Measurements from ENCODE around the gene ZNF518A. TPM values are rescaled to one million over a fixed set of nuclear protein-coding genes. Genes with fewer than 3 reads are reported as not detected.
"Not testable (repeated sequence)": the region's sequence is repeated elsewhere in the genome, so short reads cannot be mapped to it uniquely, and the experiment has no call there.

ZNF518A gene
- total RNA-seq, 1 experiment from 2014 or later, result 7.3 TPM

DNA sequence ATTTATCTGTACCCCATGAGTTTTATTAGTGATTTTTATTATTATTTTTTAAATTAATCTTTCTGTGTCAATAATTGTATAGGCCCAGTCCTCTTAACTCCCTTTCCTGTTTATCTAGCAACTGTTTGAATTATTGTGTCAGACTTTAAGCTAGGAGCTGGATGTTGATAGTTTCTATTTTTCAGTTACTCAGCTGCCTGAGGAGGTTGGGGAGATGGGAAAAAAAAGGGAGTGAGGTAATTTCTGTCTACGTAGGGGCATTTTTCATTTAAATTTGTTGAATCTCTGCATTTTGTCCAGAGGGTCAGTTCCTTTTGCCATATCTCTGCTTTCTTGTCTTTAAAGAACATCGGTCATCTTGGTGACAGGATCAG, 5.0 kb upstream of the ZNF518A start:
- in situ Hi-C loops (cut with HindIII; ENCODE audit: low pct_unique_long_range_greater_than_20kb, low sequenced_read_pairs), result no loop called here

DNA sequence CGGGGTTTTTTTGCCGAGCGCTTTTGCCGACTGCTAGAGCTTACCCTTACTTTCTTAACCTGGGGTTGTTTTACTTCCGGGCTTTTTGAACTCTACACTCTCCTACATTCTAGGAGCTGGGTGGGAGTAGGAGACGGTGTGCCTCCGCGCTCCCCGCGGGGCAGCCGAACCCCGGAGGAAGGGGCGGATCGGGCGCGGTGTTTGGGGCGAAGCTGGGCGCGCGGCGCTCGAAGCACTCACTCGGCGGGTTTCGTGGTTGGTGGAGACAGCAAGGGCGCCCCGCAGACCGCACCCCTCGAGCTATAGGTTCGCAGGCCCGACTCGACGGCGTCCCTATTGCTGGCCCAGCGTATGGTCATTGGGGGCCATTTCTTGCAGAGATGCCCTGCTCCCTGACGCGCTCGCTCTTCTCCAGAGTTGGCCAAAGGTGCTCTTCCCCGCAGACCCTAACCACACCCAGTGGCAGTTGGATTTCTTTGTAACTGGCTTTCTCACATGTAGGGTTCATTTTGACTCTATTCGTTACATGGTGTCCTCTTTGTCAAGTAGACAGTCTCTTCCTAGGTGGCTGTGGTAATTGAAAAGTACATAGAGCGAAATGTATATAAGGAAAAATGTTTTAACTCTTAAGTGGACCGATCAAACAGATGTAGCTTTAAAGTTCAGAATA, 364 bp downstream of the ZNF518A start:
- in situ Hi-C loops (cut with HindIII; ENCODE audit: low pct_unique_long_range_greater_than_20kb, low sequenced_read_pairs), result no loop called here
- DNase-seq (ENCODE audit: low read depth), result no peak

More for the DNA sequence above, 5.0 kb upstream of the ZNF518A start:
- no peak for DNase-seq (ENCODE audit: low read depth)

DNA sequence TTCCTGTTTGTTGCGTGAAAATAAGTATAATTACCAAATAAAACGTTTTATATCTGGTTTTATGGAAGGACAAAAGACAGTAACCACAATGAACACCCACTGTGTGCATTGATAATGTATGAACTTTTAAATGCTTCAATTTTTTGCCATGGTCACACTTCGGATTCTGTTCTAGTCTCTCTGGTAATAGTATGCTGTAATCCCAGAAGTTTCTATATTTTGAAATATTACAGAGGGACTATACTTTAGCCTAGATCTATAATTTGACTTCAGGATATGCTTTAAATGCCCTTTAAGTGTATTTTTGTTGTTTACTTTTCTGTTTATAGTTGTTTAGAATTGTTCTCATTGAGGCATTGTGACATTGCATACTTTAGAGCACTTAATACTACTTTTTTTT, 1.5 kb downstream of the ZNF518A start:
- in situ Hi-C loops (cut with HindIII; ENCODE audit: low pct_unique_long_range_greater_than_20kb, low sequenced_read_pairs), result no loop called here
- DNase-seq (ENCODE audit: low read depth), result no peak

DNA sequence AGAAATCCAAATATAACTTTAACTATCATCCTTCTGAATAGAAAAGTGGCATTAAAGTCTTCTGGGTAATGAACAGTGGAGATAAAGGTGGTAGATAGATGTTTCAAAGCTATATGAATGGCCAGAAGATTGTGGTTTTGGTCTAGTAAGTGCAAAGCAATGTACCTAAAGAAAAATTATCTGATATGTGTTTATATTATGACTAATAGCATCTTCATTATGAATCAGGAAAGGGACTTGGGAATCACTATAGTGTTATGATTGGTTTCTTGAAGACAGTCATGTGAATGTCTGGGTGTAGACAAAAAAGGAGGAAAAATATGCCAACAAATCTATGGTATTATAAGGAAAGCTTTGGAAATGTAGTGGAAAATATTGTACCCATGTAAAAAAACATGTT, 3.0 kb downstream of the ZNF518A start:
- in situ Hi-C loops (cut with HindIII; ENCODE audit: low pct_unique_long_range_greater_than_20kb, low sequenced_read_pairs), result no loop called here

GRCh38 chr10:96136810-96137209, 6.7 kb downstream of the ZNF518A start:
- DNase-seq (ENCODE audit: low read depth), result no peak
- in situ Hi-C loops (cut with HindIII; ENCODE audit: low pct_unique_long_range_greater_than_20kb, low sequenced_read_pairs), result no loop called here

More for the DNA sequence above, 3.0 kb downstream of the ZNF518A start:
- DNase-seq (ENCODE audit: low read depth), result no peak

DNA sequence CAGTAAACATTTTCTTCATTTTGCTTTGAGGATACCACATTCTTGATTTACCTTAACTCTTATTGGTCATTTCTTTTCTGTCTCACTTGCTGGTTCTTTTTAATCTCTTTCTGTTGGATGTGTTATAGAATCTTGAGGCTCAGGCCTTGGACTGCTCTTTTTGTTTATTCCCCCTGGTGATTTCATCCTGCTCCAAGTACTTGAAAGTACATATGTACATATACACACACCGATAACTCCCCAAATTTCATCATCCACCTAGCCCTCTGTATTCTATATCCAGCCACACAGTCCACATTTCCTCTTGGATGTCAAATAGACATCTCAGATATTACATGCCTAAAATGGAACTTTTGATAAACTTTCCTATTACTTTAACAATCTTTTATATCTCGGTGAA, 7.5 kb downstream of the ZNF518A start:
- in situ Hi-C loops (cut with HindIII; ENCODE audit: low pct_unique_long_range_greater_than_20kb, low sequenced_read_pairs), result no loop called here
- no peak for DNase-seq (ENCODE audit: low read depth)

DNA sequence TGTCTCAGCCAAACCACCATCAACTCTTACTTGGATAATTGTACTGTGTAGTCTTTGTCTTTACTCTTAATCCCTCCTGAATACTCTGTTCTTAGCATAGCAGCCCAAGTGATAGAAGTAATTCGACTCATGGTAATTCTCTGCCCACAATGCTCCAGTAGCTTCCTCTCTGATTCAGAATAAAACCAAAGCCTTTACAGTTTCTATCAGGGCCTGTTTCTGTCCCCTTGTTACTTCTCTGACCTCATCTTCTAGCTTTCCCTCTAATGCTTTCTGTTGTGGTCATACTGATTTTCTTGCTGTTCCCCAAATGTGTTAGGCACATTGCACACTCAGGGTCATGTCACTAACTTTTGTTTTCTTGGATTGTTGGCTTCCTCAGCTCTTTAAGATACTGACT, 8.0 kb downstream of the ZNF518A start:
- in situ Hi-C loops (cut with HindIII; ENCODE audit: low pct_unique_long_range_greater_than_20kb, low sequenced_read_pairs), result no loop called here
- no peak for DNase-seq (ENCODE audit: low read depth)

- in situ Hi-C loops (cut with HindIII; ENCODE audit: low pct_unique_long_range_greater_than_20kb, low sequenced_read_pairs), result no loop called here
Measured at GRCh38 chr10:96152437-96152836, 22.3 kb downstream of the ZNF518A start.

DNA sequence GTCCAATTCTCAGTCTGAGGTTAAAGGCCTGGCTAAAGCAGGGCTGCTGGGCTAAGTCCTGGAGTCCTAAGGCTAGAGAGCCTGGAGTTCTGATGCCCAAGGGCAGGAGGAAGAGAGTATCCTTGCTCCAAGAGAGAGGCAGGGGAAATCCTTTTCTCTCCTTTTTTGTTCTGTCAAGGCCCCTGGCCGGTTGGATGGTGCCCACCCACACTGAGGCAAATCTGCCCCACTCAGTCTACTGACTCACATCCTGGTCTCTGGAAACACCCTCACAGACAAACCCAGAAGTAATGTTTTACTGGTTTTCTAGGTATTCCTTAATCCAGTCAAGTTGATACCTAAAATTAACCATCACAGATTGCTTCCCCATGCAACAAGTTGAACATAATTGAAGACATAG, 23.0 kb downstream of the ZNF518A start:
- in situ Hi-C loops (cut with HindIII; ENCODE audit: low pct_unique_long_range_greater_than_20kb, low sequenced_read_pairs), result no loop called here
- no peak for DNase-seq (ENCODE audit: low read depth)

More at GRCh38 chr10:96152437-96152836, 22.3 kb downstream of the ZNF518A start:
- no peak for DNase-seq (ENCODE audit: low read depth)

- no peak for DNase-seq (ENCODE audit: low read depth)
- in situ Hi-C loops (cut with HindIII; ENCODE audit: low pct_unique_long_range_greater_than_20kb, low sequenced_read_pairs), result no loop called here
Measured at GRCh38 chr10:96165726-96166125, 35.6 kb downstream of the ZNF518A start.

GRCh38 chr10:96168546-96168945, 38.4 kb downstream of the ZNF518A start:
- no peak for DNase-seq (ENCODE audit: low read depth)
- in situ Hi-C loops (cut with HindIII; ENCODE audit: low pct_unique_long_range_greater_than_20kb, low sequenced_read_pairs), result no loop called here

DNA sequence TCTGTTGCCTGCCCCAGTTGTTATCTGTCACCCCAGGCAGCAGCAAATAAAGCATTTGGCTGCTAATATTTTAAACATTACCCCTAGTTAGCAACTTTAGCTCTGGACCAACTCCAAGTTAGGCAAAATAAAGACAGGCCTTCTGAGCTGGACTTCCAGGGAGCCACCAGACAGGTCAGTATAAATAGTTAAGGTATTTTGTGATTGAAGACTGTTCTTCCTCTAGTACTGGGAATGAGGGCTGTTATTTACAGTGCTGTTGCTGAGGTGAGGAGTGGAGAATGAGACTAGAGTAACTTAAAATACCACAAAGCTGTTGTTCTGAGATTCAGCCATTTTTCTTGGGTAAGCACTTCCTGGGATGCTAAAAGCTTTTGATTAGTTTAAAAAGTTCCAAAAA, 40.1 kb downstream of the ZNF518A start:
- in situ Hi-C loops (cut with HindIII; ENCODE audit: low pct_unique_long_range_greater_than_20kb, low sequenced_read_pairs), result no loop called here

GRCh38 chr10:96172666-96173065, 42.6 kb downstream of the ZNF518A start:
- DNase-seq (ENCODE audit: low read depth), result no peak
- in situ Hi-C loops (cut with HindIII; ENCODE audit: low pct_unique_long_range_greater_than_20kb, low sequenced_read_pairs), result no loop called here

More for the DNA sequence above, 40.1 kb downstream of the ZNF518A start:
- no peak for DNase-seq (ENCODE audit: low read depth)

GRCh38 chr10:96176985-96177384, 46.9 kb downstream of the ZNF518A start:
- no peak for DNase-seq (ENCODE audit: low read depth)
- in situ Hi-C loops (cut with HindIII; ENCODE audit: low pct_unique_long_range_greater_than_20kb, low sequenced_read_pairs), result no loop called here

DNA sequence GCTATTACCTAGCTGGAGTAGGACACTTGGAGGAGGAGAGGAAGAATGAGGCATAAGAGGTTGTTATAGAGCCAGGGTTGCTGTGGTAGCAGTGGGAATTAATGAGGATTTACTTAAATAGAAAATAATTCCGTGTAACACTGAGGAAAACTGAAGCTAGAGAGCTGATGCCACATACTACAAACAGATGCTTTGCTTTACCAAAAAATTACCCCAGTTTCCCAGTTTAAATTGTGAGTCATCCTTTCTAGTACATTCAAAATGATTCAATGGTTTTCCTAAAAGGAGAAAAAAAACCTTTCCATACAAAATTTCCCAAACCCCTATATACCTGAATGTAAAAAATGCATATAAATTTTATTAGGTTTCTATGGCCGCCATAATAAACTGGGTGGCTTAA, 58.3 kb downstream of the ZNF518A start:
- DNase-seq (ENCODE audit: low read depth), result no peak
- in situ Hi-C loops (cut with HindIII; ENCODE audit: low pct_unique_long_range_greater_than_20kb, low sequenced_read_pairs), result no loop called here

GRCh38 chr10:96188916-96189315, 58.8 kb downstream of the ZNF518A start:
- in situ Hi-C loops (cut with HindIII; ENCODE audit: low pct_unique_long_range_greater_than_20kb, low sequenced_read_pairs), result no loop called here
- DNase-seq (ENCODE audit: low read depth), result no peak

- in situ Hi-C loops (cut with HindIII; ENCODE audit: low pct_unique_long_range_greater_than_20kb, low sequenced_read_pairs); DNase-seq (ENCODE audit: low read depth): not testable (repeated sequence)
Measured at GRCh38 chr10:96189505-96189904, 59.4 kb downstream of the ZNF518A start.

DNA sequence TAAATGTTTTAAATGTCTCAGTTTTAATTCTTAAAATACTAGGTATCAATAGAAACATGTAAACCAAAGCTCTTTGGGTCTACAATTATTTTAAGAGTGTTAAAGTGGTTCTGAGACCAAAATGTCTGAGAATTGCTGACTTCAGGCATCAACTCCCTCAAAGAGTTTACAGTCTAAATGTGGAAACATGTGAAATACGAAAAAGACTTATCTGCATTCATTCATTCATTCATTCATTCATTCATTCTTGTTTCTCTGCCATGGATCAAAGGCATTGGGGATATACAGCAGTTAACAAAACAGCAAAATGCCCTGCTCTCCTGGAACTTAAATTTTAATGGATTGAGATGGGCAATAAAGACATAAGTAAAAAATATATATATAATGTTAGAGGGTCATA, 71.4 kb downstream of the ZNF518A start:
- no peak for DNase-seq (ENCODE audit: low read depth)
- in situ Hi-C loops (cut with HindIII; ENCODE audit: low pct_unique_long_range_greater_than_20kb, low sequenced_read_pairs), result no loop called here

GRCh38 chr10:96205580-96205979, 75.5 kb downstream of the ZNF518A start:
- no peak for DNase-seq (ENCODE audit: low read depth)
- in situ Hi-C loops (cut with HindIII; ENCODE audit: low pct_unique_long_range_greater_than_20kb, low sequenced_read_pairs), result no loop called here

GRCh38 chr10:96208271-96208670, 78.2 kb downstream of the ZNF518A start:
- in situ Hi-C loops (cut with HindIII; ENCODE audit: low pct_unique_long_range_greater_than_20kb, low sequenced_read_pairs), result no loop called here
- no peak for DNase-seq (ENCODE audit: low read depth)

All from Caki2 (cell line).